Loucy (cell line): Measurements from ENCODE around the gene ZSCAN5A.

Experiments used
- H2AFZ ChIP-seq: fragments of 200-600 bp; sonication (generic); 2 replicates; pipeline ENCODE4 v1.6.0; 2016; ENCODE audit warnings: antibody characterized with exemption, mild to moderate bottlenecking, low read length, moderate library complexity
- H3F3A ChIP-seq: fragments of 200-600 bp; 2 replicates; pipeline ENCODE4 v1.6.0; 2016; ENCODE audit warnings: antibody characterized with exemption, low read depth, mild to moderate bottlenecking
- H3K27me3 ChIP-seq: fragments of 200-600 bp; sonication (generic); 2 replicates; pipeline ENCODE4 v1.6.1; 2014; ENCODE audit warnings: low read length, mild to moderate bottlenecking; ENCODE audit not compliant: insufficient read depth, poor library complexity, severe bottlenecking
- H3K36me3 ChIP-seq: fragments of 200-600 bp; sonication (generic); 2 replicates; pipeline ENCODE4 v1.6.1; 2016; ENCODE audit warnings: low read length; ENCODE audit not compliant: insufficient read depth
- H3K4me1 ChIP-seq: fragments of 200-600 bp; sonication (generic); 2 replicates; pipeline ENCODE4 v1.5.1; 2014; ENCODE audit warnings: low read length, mild to moderate bottlenecking; ENCODE audit not compliant: insufficient read depth, poor library complexity, severe bottlenecking
- H3K4me2 ChIP-seq: fragments of 200-600 bp; sonication (generic); 2 replicates; pipeline ENCODE4 v1.6.0; 2014; ENCODE audit warnings: antibody characterized with exemption, low read length, low read depth, mild to moderate bottlenecking; ENCODE audit not compliant: poor library complexity, severe bottlenecking
- H3K4me3 ChIP-seq: fragments of 200-600 bp; sonication (generic); 2 replicates; pipeline ENCODE4 v1.5.1; 2014; ENCODE audit warnings: low read length, mild to moderate bottlenecking, mixed read lengths; ENCODE audit not compliant: poor library complexity, severe bottlenecking
- H3K79me2 ChIP-seq: fragments of 200-600 bp; sonication (generic); 2 replicates; pipeline ENCODE4 v1.6.1; 2014; ENCODE audit warnings: low read length; ENCODE audit not compliant: insufficient read depth
- H3K9ac ChIP-seq: fragments of 200-600 bp; sonication (generic); 2 replicates; pipeline ENCODE4 v1.6.0; 2014; ENCODE audit warnings: mild to moderate bottlenecking, low read depth, low read length, moderate library complexity; ENCODE audit not compliant: poor library complexity, severe bottlenecking
- H3K9me2 ChIP-seq: fragments of 200-600 bp; sonication (generic); replicated peaks from 2 replicates; pipeline ENCODE4 v1.6.1; 2016; ENCODE audit warnings: low read depth, low read length, mixed read lengths
- H3K9me3 ChIP-seq: fragments of 200-600 bp; sonication (generic); 2 replicates; pipeline ENCODE4 v1.6.1; 2014; ENCODE audit warnings: mild to moderate bottlenecking, antibody characterized with exemption, low read length, low read depth; ENCODE audit not compliant: insufficient read depth
- H4K20me1 ChIP-seq: fragments of 200-600 bp; sonication (generic); 2 replicates; pipeline ENCODE4 v1.6.0; 2014; ENCODE audit warnings: antibody characterized with exemption, low read length, mild to moderate bottlenecking; ENCODE audit not compliant: insufficient read depth, poor library complexity, severe bottlenecking
- EZH2phosphoT487 ChIP-seq: fragments of 200-600 bp; IDR thresholded peaks from 2 replicates; pipeline ENCODE4 v1.6.1; 2018; ENCODE audit warnings: antibody characterized with exemption, mild to moderate bottlenecking, moderate library complexity, borderline replicate concordance
- TF ChIP-seq, protein P1 (sequence below): fragments of 200-600 bp; sonication (generic); conservative IDR thresholded peaks from 2 replicates; pipeline ENCODE4 v1.5.1; 2014; ENCODE audit warnings: mild to moderate bottlenecking, antibody characterized with exemption, low read length

ZSCAN5A gene

DNA sequence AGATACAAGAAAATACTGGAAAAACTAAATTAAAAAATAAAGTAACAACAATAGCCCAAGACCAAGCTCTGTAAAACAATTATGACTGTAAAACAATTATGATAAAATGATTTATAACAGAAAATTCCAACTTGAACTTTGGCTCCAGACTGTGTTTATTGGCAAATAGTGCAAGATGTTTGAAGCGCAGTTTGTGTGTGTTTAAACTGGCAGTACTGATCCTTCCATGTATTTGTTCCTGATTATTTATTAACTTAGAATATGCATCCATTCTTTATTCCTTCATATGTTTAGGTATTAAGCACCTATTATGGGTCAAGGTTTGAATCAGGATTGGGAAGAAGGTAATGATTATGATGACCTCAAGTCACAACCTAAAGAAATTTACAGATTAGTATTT lies 40.9 kb upstream of the ZSCAN5A start:
- Histone ChIP-seq H3K79me2 (no peaks in the 10 kb centered on the region), H2AFZ (no peak overlapping the region), H3K9ac (no peak overlapping the region), H3K4me2 (no peak overlapping the region), H3K4me3 (no peak overlapping the region), H3K9me2 (no peaks in the 10 kb centered on the region), H3K9me3 (no peaks in the 10 kb centered on the region), H3K27me3 (no peaks in the 10 kb centered on the region), H3K4me1 (no peaks in the 10 kb centered on the region), H4K20me1 (no peaks in the 10 kb centered on the region), H3F3A (no peaks in the 10 kb centered on the region), H3K36me3 (no peaks in the 10 kb centered on the region)
- no peak for TF ChIP-seq EZH2phosphoT487
- TF ChIP-seq, protein P1, sequence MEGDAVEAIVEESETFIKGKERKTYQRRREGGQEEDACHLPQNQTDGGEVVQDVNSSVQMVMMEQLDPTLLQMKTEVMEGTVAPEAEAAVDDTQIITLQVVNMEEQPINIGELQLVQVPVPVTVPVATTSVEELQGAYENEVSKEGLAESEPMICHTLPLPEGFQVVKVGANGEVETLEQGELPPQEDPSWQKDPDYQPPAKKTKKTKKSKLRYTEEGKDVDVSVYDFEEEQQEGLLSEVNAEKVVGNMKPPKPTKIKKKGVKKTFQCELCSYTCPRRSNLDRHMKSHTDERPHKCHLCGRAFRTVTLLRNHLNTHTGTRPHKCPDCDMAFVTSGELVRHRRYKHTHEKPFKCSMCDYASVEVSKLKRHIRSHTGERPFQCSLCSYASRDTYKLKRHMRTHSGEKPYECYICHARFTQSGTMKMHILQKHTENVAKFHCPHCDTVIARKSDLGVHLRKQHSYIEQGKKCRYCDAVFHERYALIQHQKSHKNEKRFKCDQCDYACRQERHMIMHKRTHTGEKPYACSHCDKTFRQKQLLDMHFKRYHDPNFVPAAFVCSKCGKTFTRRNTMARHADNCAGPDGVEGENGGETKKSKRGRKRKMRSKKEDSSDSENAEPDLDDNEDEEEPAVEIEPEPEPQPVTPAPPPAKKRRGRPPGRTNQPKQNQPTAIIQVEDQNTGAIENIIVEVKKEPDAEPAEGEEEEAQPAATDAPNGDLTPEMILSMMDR, result no peak

- Histone ChIP-seq H3K4me2 (no peak overlapping the region), H3K36me3 (no peaks in the 10 kb centered on the region)
These were observed 36.6 kb upstream of the ZSCAN5A start for GRCh38 chr19:56351208-56351607.

GRCh38 chr19:56350416-56351045 lies 35.9 kb upstream of the ZSCAN5A start:
- no peak overlapping the region for H2AFZ ChIP-seq
- TF ChIP-seq EZH2phosphoT487, result no peak
- TF ChIP-seq, protein P1, result peak; percentile 80

More at GRCh38 chr19:56351208-56351607, 36.6 kb upstream of the ZSCAN5A start:
- H3K9me2 ChIP-seq, result no peaks in the 10 kb centered on the region
- H3F3A ChIP-seq, result no peaks in the 10 kb centered on the region
- no peak overlapping the region for H3K4me3 ChIP-seq
- TF ChIP-seq, protein P1, result no peak
- no peak for TF ChIP-seq EZH2phosphoT487
- no peaks in the 10 kb centered on the region for H3K27me3 ChIP-seq
- no peaks in the 10 kb centered on the region for H4K20me1 ChIP-seq
- no peak overlapping the region for H3K9ac ChIP-seq
- no peaks in the 10 kb centered on the region for H3K79me2 ChIP-seq
- no peak overlapping the region for H2AFZ ChIP-seq
- H3K4me1 ChIP-seq, result no peaks in the 10 kb centered on the region
- H3K9me3 ChIP-seq, result no peaks in the 10 kb centered on the region

More at GRCh38 chr19:56350416-56351045, 35.9 kb upstream of the ZSCAN5A start:
- H3K79me2 ChIP-seq, result no peaks in the 10 kb centered on the region
- no peaks in the 10 kb centered on the region for H3K27me3 ChIP-seq
- no peak overlapping the region for H3K4me2 ChIP-seq
- no peaks in the 10 kb centered on the region for H4K20me1 ChIP-seq
- H3K36me3 ChIP-seq, result no peaks in the 10 kb centered on the region
- no peaks in the 10 kb centered on the region for H3F3A ChIP-seq
- H3K9ac ChIP-seq, result no peak overlapping the region
- H3K9me3 ChIP-seq, result no peaks in the 10 kb centered on the region
- no peak overlapping the region for H3K4me3 ChIP-seq
- H3K4me1 ChIP-seq, result no peaks in the 10 kb centered on the region
- H3K9me2 ChIP-seq, result no peaks in the 10 kb centered on the region
